ENCODE results near the gene MIAT.

DNA sequence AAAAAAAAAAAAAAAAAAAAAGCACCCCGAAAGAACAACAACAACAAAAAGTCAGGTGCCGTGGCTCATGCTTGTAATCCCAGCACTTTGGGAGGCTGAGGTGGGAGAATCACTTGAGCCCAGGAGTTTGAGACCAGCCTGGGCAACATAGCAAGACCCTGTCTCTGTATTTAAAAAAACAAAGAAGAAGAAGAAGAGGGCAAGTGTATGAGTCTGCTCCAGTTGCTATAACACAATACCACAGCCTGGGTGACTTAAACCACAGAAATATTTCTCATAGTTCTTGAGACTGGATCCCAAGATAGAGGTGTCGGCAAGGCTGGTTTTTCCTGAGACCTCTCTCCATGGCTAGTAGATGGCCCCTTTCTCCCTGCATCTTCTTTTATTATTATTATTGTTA lies 23.2 kb upstream of the MIAT start:
- TF ChIP-seq, protein P1, sequence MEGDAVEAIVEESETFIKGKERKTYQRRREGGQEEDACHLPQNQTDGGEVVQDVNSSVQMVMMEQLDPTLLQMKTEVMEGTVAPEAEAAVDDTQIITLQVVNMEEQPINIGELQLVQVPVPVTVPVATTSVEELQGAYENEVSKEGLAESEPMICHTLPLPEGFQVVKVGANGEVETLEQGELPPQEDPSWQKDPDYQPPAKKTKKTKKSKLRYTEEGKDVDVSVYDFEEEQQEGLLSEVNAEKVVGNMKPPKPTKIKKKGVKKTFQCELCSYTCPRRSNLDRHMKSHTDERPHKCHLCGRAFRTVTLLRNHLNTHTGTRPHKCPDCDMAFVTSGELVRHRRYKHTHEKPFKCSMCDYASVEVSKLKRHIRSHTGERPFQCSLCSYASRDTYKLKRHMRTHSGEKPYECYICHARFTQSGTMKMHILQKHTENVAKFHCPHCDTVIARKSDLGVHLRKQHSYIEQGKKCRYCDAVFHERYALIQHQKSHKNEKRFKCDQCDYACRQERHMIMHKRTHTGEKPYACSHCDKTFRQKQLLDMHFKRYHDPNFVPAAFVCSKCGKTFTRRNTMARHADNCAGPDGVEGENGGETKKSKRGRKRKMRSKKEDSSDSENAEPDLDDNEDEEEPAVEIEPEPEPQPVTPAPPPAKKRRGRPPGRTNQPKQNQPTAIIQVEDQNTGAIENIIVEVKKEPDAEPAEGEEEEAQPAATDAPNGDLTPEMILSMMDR (conservative IDR thresholded peaks at IDR 0.05 in 1 of 2, IDR thresholded peaks at IDR 0.05 in 1 of 2; ENCODE audit: low read depth in 1 of 2, low read length in 2 of 2) = no peak
- TF ChIP-seq EZH2 (IDR thresholded peaks at IDR 0.05; ENCODE audit: low read length, missing control alignments) = no peak
